Mucosa of descending colon (tissue), 3 donors: ENCODE data around the gene AP5M1. TPM values are rescaled to one million over a fixed set of nuclear protein-coding genes. Genes with fewer than 3 reads are reported as not detected.

ENCODE experiments used
- ATAC-seq: fragments of 200-7000 bp; cut with Tn5 transposase; one replicate; pipeline ENCODE4 v1.9.1; 2020; ENCODE audit warnings: mild to moderate bottlenecking, moderate library complexity
- DNase-seq, 3 donors: peaks; one replicate each; pipeline ENCODE4 v3.0.0-alpha.2; 2020
- H3K36me3 ChIP-seq: fragments of 200-600 bp; one replicate; pipeline ENCODE4 v1.8.0; 2021; ENCODE audit warnings: low read depth, mild to moderate bottlenecking
- H3K4me1 ChIP-seq: fragments of 200-600 bp; one replicate; pipeline ENCODE4 v1.8.0; 2021; ENCODE audit warnings: low read depth, mild to moderate bottlenecking
- H3K4me3 ChIP-seq: fragments of 200-600 bp; one replicate; pipeline ENCODE4 v1.8.0; 2021; ENCODE audit warnings: mild to moderate bottlenecking
- H3K9me3 ChIP-seq: fragments of 200-600 bp; one replicate; pipeline ENCODE4 v1.8.0; 2021; ENCODE audit warnings: mild to moderate bottlenecking
- CTCF ChIP-seq: fragments of 200-600 bp; IDR thresholded peaks from one replicate; pipeline ENCODE4 v1.8.0; 2022; ENCODE audit warnings: antibody characterized with exemption, mild to moderate bottlenecking
- intact Hi-C, 2 donors: fragments of 100-400 bp; cut with DNase I in 1 of 2; cut with micrococcal nuclease in 1 of 2; formaldehyde crosslinking; loops; one replicate each; pipeline versions ENCODE4 v1.11.0 to v1.11.1; 2022; cut with DNase I, micrococcal nuclease
- total RNA-seq, 3 donors: library from RNA; stranded (reverse); fragmentation: NEBNext Ultra II Directional in 2 of 3; extraction: Animal tissue kit (Norgen Biotek cat#: 25700) in 2 of 3; gene quantifications; one replicate each; pipeline versions ENCODE4 v1.2.1 to v1.2.4, GENCODE V29; 2021 to 2023
- donor health status: DM: no; HTN: no; CAD: no; lungs with moderate emphysema.
- donor health status: DM: no; HTN: no; CAD: no.
- donor health status: DM: no; HTN: yes; CAD: no.

AP5M1 gene
- total RNA-seq, 3 donors from 2014 or later, result 64.3 to 100 (median 81.6) TPM

DNA sequence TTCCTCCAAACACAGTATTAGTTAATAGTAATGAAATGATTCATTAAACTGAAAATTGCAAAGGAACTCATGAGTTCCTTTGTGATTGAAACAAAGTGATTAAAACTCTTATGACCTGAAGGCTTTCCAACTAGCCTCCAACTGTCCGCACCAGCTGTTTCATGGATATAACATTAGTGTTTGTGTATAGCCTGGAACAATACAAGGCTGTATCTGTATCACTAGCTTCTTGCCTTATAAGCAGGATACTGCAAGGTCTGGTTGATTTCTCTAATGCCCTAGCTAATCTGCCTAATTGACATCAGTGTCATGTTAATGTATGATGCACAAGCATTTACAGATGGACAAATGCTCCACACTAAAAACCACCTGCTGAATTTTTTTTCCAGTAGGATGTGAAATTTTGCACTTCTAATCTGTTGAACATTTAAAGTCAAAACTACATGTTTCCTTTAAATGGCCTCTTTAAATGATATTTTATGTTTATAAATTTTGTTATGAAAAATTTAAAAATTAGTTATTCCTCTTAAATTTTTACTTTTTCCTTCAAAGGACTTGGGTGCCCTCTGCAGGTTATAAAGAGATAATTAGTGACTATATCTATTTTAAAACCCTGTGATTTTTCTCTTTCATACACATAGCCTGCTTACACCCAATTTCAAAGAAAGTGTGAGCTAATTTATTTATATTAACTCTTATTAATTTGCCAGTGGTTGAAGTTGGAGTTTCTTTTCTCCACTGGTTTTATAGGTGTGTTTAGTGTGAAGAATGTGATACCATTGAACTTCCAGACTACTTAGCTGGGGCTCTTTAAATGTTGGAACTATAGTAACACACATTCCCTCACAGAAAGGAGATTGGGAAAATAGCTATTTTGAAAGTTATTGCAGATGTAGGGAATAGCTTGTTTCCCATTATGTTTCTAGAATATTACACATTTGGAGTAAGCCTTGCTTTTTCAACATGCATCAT lies 25.4 kb downstream of the AP5M1 start:
- H3K36me3 ChIP-seq, result no peaks in the 10 kb centered on the region
- ATAC-seq (no peak), DNase-seq (no peak)
- H3K4me3 ChIP-seq, result no peak overlapping the region
- intact Hi-C loops, result no loop called here
- H3K9me3 ChIP-seq, result no peaks in the 10 kb centered on the region
- H3K4me1 ChIP-seq, result peaks cover 7% of the 10 kb centered on the region
- TF ChIP-seq CTCF, result no peak

- no peaks in the 10 kb centered on the region for H3K36me3 ChIP-seq
- H3K9me3 ChIP-seq, result no peaks in the 10 kb centered on the region
- DNase-seq (no peak), ATAC-seq (no peak)
- H3K4me3 ChIP-seq, result no peak overlapping the region
- TF ChIP-seq CTCF, result no peak
- intact Hi-C loops, result no loop called here
- peaks cover 5% of the 10 kb centered on the region for H3K4me1 ChIP-seq
These were observed 26.5 kb downstream of the AP5M1 start for GRCh38 chr14:57295239-57295638.

- Histone ChIP-seq H3K36me3 (no peaks in the 10 kb centered on the region), H3K9me3 (no peaks in the 10 kb centered on the region), H3K4me3 (no peak overlapping the region), H3K4me1 (no peaks in the 10 kb centered on the region)
- no peak for TF ChIP-seq CTCF
- intact Hi-C loops, result no loop called here
- DNase-seq (no peak), ATAC-seq (no peak)
These were observed 29.1 kb downstream of the AP5M1 start for GRCh38 chr14:57297852-57298251.

GRCh38 chr14:57299511-57299910 lies 30.7 kb downstream of the AP5M1 start:
- intact Hi-C loops, result no loop called here
- TF ChIP-seq CTCF, result no peak
- ATAC-seq (no peak), DNase-seq (no peak)
- Histone ChIP-seq H3K36me3 (no peaks in the 10 kb centered on the region), H3K9me3 (no peaks in the 10 kb centered on the region), H3K4me3 (no peak overlapping the region), H3K4me1 (no peaks in the 10 kb centered on the region)

DNA sequence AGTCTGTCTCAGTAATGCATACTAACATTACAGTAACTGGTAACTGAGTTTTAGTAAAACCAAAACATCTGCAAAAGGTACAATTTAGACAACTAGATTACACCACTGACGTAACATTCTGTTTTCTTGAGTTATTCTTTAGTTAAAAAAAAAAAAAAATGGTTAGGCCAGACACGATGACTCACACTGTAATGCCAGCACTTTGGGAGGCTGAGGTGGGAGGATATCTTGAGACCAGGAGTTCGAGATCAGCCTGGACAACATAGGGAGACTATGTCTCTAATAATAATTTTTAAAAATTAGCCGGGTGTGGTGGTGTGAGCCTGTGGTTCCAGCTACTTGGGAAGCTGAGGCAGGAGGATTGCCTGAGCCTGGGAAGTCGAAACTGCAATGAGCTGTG lies 34.1 kb downstream of the AP5M1 start:
- no peak for DNase-seq
- no peak for ATAC-seq
- Histone ChIP-seq H3K36me3 (no peaks in the 10 kb centered on the region), H3K4me1 (no peaks in the 10 kb centered on the region), H3K4me3 (no peak overlapping the region), H3K9me3 (no peaks in the 10 kb centered on the region)
- intact Hi-C loops, result no loop called here
- no peak for TF ChIP-seq CTCF
